OCI-LY1 (cell line): ENCODE results near the gene AQP11.

ENCODE experiments used
- EZH2 ChIP-seq: fragments of 200-600 bp; sonication (generic), shearing (Covaris generic); IDR thresholded peaks from 2 replicates; pipeline ENCODE4 v1.8.0; 2017; ENCODE audit warnings: borderline replicate concordance, mixed run types, mild to moderate bottlenecking, antibody characterized with exemption, low read length, moderate library complexity, mixed read lengths
- TF ChIP-seq, protein P1 (sequence below): fragments of 200-600 bp; sonication (generic), shearing (Covaris generic); IDR thresholded peaks from 2 replicates; pipeline ENCODE4 v1.5.1; 2017; ENCODE audit warnings: mild to moderate bottlenecking, antibody characterized with exemption, low read length, moderate library complexity, mixed read lengths

DNA sequence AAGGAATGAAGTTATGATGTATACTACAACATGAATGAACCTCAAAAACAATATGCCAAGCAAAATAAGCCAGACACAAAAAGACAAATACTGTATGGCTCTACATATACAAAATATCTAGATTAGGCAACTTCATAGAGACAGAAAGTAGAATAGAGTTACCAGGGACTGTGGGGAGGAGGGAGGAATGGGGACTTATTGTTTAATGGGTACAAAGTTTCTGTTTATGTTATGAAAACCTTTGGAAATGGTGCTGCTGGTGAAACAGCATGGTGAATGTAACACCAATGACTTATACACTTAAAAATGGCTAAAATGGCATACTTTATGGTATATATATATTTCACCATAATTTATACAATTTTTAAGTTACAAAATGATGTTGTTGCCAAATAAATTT is 4.1 kb downstream of the AQP11 start:
- TF ChIP-seq, protein P1, sequence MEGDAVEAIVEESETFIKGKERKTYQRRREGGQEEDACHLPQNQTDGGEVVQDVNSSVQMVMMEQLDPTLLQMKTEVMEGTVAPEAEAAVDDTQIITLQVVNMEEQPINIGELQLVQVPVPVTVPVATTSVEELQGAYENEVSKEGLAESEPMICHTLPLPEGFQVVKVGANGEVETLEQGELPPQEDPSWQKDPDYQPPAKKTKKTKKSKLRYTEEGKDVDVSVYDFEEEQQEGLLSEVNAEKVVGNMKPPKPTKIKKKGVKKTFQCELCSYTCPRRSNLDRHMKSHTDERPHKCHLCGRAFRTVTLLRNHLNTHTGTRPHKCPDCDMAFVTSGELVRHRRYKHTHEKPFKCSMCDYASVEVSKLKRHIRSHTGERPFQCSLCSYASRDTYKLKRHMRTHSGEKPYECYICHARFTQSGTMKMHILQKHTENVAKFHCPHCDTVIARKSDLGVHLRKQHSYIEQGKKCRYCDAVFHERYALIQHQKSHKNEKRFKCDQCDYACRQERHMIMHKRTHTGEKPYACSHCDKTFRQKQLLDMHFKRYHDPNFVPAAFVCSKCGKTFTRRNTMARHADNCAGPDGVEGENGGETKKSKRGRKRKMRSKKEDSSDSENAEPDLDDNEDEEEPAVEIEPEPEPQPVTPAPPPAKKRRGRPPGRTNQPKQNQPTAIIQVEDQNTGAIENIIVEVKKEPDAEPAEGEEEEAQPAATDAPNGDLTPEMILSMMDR, result no peak
- no peak for TF ChIP-seq EZH2
